Breast epithelium (tissue), 3 donors: Measurements from ENCODE around the gene GPM6B.

Experiments used
- CTCF ChIP-seq, 3 donors: fragments of 450-650 bp; IDR thresholded peaks; one replicate each; pipeline ENCODE4 v1.5.1; 2016 to 2017; ENCODE audit warnings: antibody characterized with exemption in 3 of 3, mild to moderate bottlenecking in 3 of 3, moderate library complexity in 3 of 3
- POLR2AphosphoS5 ChIP-seq, 3 donors: sonication (generic); formaldehyde crosslinking; IDR thresholded peaks; one replicate each; pipeline ENCODE4 v1.6.1; 2017; ENCODE audit warnings: antibody characterized with exemption in 3 of 3

GRCh38 chrX:13821738-13822137, 4.8 kb upstream of the GPM6B start:
- TF ChIP-seq POLR2AphosphoS5 (IDR thresholded peaks at IDR 0.05) (no peak), CTCF (IDR thresholded peaks at IDR 0.05) (no peak)
